NCI-H748 (cell line): ENCODE data around the gene AADAT.
"Not testable (repeated sequence)": the region's sequence is repeated elsewhere in the genome, so short reads cannot be mapped to it uniquely, and the experiment has no call there.

Source experiments
- DNase-seq: peaks from one replicate; lab custom pipeline; 2025; ENCODE audit not compliant: unreplicated experiment; lab: John Stamatoyannopoulos, UW

AADAT gene

DNA sequence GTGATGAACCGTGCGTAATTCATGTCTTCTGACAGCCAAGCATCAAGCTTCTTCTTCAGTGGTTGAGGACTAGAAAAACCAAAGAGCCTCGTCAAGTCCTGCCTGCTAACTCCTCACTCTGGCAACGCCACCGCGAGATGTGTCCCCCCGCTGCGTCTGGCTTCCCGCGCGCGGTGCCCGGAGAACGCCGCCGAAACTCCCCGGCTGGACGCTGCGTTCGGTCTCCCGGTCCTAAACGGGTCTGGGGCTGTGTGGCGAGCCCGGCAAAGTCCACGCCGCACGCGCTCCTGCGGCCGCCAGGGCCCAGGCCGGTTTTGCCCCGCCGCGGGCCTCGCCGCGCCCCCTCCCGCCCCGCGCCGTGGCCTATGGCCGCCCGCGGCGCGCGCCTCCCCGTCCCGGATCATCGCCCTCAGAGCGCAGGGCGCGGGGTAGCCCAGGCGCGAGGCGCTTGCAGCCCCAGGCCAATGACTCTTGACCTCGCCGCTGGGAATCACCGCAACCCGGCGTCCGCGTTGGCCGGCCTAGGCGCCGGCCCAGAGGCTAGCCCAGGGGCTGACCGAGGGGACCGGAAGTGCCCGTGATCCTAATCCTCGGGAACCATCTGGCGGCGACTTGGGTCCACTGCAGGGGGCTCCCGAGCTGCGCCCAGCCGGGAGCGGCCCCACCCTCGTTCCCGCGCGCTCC, at the start of gene AADAT:
Gene AADAT, minus strand, starts transcription at position 289 of the 684 bp plus-strand sequence. Its CDS starts 266 bp downstream, at position 23.
- DNase-seq, result peak; percentile 86

DNA sequence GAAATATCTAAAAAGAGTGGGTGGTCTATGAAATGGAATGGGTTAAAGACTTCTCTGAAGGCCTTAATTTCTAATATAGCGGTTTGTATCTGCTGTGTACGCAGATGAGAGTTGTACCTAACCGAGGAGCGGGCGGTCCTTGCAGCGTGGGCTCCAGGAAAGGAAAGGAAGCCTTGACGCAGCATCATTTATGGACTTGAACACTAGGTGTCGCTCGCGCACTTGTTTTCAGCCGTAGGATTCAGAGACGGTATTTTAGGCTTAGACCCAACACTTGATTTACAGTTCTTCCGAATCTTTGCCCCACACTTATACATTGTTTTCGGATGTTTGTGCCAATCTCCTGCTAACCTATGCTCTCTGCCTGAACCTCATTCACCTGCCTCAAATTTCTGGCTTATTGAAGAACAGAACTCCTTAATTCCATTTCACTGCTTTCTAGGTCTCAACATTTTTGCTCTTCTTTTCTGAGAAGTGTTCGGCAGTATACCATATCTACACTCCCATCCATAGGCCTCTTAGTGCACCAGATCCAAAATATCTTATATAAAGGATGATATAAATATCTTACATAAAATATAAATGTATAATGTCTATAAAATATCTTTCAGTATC, 48.9 kb upstream of the AADAT start:
- peak; percentile 69 for DNase-seq

DNA sequence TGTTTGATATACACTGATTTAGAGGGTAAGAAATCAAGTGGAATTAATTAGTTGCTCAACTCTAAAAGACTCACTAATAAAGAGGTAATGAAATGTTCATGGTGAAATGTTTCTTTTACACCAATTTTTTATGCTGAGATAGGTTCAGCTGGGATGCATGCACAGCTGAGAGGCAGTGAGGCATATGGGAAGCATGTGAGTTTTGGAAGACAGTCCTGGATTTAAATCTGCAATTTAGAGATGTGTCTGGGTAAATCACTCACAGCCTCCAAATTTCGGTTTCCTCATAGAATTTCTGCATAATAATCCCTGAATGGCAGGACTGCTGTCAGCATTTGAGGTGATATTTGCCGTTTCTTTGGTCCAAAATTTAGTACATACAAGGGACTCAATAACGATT, 48.2 kb upstream of the AADAT start:
- DNase-seq, result no peak

DNA sequence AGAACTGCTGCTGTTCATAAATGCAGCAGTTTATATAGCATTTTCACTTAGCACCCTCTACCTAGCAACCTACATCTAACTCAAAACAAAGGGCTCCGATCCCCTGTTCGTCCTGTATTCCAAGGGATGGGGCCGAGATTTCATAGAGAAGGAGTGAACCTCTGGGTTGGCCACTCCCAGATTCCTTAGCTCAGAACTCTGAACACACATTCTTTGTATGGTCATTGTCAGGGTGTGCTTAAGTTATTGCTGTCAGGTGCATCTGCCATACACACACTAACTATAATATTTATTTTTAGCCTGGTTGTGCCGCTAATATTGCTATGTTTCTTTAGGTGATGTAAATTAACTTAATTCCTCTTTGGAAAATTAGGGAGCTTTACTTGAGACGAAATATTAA, 47.7 kb upstream of the AADAT start:
- DNase-seq, result no peak

DNA sequence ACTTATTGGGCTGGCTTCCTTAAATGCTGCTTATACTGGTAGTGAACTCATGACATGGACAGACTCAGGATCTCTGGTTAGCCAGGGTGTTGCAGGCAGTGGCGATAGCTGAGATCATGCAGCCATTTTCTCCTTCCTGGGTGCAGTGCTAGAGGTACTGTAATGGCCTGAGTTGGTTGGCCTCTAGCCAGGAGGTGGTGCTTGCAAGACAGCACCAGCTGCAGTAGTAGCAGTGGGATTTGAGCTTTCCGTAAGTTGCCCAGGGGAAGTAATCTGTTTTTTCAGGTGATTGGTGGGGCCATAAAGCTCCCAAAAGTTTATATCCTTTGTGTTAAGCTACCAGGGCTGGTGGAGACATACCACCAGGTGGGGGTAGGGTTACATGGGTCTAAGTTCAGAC, 45.1 kb upstream of the AADAT start:
- no peak for DNase-seq

DNA sequence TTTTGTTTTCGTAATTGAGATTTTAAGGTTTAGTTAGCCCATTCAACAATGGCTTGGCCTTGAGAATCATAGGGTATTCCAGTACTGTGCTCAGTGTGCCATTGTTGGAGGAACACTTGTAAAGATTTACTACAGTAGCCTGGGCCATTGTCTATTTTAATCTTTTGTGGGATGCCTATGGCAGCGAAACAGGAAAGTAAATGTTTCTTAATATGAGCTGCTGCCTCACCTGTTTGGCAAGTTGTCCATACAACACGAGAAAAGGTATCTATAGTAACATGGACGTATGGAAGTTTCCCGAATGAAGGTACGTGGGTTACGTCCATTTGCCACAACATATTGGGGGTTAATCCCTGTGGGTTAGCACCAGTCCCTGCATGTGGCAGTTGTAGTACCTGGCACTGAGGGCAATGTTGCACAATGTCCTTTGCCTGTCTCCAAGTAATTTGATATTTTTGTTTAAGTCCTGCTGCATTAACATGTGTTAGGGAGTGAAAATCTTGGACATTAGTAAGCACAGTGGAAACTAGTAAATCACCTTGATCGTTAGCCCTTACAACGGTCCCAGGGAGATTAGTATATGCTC, 38.6 kb upstream of the AADAT start:
- DNase-seq, result no peak

DNA sequence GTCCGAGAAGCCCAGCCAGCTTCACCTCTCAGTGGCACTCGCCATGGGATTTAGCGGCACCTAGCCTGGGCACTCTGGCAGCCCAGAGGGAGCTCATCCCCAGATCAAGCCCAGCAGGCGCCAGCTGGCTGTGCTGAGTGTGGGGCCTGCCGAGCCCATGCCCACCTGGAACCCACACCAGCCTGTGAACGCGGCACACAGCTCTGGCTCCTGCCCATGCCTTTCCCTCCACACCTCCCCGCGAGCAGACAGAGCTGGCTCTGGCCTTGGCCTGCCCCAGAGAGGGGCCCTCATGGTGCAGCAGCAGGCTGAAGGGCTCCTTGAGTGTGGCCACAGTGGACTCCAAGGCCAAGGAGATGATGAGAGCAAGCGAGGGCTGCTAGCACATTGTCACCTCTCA, 38.0 kb upstream of the AADAT start:
- DNase-seq, result no peak

DNA sequence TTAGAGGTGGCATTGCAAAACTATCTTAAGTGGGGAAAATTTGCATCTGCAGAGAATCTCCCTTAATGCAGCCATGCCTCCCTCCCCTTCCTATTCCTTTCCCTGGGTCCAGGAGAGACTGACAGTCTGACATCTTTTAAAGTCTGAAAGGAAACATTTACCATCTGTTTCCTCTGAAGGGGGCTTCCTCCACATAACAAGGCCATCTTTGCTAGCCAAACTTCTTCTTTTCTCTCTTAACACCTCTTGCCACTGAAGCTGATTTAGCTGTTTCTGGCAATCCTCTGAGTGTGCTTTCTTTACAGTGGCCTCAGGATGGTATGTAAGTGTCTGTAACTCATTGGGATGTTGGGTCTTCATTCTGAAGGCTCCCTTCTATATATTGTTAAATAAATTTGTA, 34.6 kb upstream of the AADAT start:
- no peak for DNase-seq

DNA sequence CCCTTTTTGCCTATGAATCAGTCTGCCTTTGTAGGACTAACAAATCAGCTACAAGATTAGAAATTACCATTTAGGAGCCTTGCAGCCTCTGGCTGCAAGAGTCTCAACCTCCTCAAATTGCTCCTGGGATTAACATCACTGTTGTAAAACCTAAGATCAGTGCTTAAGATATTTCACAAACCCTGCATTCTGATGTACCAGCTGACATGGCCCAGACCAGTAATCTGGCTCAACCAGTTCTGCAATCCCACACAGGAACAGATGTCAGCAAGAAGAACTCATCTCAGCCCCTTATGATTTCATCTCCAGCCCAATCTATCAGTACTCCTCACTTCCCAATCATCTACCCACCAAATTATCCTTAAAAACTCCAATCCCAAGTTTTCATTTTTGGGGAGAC, 32.5 kb upstream of the AADAT start:
- no peak for DNase-seq

DNA sequence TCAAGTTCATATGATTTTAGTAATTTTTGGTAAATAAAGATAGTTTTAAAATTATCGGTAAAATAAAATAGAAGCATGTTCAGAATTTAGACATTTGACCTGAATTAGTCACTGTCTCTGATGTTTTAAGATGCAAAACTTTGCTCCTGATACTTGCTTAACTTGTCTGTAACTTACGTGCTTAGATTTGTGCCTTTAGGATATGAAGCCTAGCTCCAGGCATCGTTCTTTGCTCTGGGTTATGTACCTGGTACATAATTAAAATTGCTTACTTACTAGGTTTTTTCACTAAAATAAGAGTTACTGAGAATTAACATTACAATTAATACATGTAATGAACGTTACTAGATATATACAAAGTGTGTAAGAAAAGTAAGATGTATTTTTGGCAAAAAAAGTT, 24.9 kb upstream of the AADAT start:
- DNase-seq, result no peak

DNA sequence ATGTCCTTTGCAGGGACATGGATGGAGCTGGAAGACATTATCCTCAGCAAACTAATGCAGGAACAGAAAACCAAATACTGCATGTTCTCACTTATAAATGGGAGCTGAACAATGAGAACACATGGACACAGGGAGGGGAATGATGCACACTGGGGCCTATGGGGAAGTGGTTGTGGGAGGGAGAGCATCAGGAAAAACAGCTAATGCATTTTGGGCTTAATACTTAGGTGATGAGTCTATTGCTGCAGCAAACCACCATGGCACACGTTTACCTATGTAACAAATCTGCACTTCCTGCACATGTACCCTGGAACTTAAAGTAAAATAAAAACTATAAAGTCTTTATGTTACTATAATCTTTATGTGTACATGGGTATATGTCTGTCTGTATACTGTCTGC, 24.4 kb upstream of the AADAT start:
- DNase-seq, result not testable (repeated sequence)

DNA sequence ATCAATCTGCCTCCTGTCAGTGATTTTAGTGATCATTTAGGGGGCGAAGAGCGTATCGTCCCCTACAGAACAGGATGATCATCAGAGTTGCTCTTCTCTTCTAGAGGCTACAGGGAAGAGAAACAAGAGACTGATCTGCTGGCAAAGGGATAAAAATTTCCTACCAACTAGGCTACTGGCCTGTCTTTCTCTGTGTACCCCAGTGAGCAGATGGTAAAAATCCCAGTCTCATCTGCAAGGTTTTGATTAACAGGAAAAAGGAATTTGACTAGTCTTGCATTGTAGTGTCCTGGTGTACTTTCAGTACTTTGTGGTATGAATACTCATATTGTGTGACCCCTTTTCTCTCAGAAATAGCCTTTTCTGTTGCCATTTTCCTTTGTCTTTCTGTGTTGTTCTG, 21.8 kb upstream of the AADAT start:
- DNase-seq, result no peak

DNA sequence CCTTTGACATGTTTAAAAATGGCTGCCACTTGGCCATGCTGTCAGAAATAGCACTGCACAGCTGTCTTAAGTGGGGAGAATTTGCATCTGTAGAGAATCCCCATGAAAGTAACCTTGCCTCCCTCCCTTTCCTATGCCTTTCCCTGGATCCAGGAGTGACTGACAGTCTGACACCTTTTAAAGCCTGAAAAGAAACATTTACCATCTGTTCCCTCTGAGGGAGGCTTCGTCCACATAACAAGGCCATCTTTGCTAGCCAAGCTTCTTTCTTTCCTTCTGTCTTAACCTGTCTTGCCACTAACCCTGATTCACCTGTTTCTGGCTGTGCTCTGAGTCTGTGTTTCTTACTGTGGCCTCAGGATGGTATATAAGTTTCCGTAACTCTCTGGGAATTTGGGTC, 21.3 kb upstream of the AADAT start:
- DNase-seq, result no peak

DNA sequence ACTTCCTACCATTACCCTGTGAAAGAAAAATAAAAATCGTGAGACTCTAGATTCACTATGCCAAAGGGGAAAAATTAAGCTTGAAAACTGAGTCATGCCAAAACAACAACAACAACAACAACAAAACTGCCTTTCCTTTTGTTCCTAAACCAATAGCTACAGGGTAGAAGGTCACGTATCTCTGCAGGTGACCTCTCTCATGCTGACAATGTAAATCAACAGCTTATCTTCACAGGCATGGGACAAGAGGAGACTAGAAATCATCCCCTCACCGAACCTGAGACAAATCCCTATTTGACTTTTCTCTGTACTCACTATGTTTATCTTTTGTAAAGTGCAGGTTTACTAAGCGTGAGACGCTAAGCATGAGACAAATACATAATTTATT, 20.5 kb upstream of the AADAT start:
- DNase-seq, result no peak

DNA sequence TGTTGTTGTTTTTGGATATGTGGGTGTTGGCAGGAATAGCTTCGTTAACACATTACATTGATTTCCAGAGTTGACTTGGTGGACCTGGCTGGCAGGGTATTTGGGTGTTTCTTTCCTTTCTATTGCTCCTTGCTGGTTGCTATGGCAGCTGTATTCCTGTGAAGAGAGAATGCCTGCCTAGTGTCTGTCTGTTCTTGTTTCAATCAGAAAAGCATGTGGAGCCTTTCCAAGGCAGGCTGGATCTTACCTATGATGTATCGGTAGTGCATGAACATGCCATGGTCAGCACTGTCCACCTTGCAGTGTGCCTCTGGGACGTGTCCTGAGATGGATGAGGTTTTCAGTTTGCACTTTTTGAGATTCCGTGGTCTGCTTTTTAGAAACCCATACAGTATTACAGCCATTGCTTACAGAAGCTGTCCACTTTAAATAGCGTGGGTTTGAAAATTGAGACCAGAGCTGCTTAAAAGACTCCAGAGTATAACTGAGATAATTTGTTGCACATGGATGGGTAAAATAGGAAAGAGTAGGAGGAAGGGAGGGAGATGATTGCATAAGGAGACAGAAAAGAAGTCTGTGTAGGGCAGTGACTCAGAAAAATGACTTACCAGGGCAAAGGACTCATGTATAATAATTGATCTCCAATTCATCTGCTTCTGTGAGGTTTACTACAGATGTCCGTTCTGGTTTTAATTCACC, 20.0 kb upstream of the AADAT start:
- DNase-seq, result peak; percentile 1

DNA sequence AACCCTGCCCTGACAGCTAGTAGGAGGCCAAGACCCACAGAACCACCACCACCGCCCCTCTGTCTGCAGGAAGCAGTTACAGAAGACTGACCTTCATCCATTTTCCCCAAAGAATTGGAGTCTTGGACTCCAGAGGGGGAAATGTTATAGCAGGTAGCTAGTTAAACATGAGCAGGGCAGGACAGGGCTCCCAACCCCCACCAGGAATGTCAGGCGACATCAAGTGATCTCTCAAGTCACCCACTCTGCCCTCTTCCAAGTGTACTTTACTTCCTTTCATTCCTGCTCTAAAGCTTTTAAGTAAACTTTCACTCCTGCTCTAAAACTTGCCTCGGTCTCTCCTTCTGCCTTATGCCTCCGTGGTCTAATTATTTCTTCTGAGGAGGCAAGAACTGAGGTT, 17.1 kb upstream of the AADAT start:
- DNase-seq, result no peak

DNA sequence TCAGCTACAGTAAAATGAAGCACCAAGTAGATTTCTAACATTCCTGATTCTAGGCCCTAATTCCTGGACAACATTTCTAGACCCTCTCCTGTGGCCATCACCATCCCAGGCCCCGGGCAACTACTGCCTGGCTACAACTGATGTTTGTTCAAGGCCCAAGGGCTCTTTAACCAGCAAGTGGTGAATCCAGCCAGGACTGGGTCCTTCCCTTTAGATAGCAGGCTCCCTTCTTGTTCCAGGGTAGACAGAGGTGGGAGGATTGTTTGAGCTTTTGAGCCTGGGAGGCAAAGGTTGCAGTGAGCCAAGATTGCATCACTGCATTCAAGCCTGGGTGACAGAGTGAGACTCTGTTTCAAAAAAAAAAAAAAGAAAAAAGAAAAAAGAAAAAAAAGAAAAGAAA, 12.7 kb upstream of the AADAT start:
- no peak for DNase-seq

DNA sequence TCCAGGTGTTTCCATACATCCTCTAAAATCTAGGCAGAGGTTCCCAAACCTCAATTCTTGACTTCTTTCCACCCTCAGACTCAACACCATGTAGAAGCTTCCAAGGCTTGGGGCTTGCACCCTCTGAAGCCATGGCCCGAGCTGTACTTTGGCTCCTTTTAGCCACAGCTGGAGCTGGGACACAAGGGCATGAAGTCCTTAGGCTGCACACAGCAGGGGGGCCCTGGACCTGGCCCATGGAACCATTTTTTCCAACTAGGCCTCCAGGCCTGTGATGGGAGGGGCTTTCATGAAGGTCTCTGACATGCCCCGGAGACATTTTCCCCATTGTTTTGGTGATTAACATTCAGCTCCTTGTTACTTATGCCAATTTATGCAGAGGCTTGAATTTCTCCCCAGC, 8.4 kb upstream of the AADAT start:
- not testable (repeated sequence) for DNase-seq

DNA sequence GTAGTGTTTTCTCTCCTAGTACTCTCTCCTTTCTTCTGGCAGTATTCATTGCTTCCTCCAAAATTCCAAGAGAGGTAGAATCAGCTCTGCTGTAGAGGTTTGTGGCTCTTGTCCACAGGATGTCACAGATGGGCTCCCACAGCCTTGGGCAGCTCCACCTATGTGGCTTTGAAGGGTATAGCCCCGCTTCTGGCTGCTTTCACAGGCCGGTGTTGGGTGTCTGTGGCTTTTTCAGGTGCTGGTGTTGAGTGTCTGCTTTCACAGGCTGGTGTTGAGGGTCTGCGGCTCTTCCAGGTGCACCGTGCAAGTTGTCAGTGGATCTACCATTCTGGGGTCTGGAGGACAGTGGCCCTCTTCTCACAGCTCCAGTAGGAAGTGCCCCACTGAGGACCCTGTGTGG, 7.9 kb upstream of the AADAT start:
- DNase-seq, result no peak

DNA sequence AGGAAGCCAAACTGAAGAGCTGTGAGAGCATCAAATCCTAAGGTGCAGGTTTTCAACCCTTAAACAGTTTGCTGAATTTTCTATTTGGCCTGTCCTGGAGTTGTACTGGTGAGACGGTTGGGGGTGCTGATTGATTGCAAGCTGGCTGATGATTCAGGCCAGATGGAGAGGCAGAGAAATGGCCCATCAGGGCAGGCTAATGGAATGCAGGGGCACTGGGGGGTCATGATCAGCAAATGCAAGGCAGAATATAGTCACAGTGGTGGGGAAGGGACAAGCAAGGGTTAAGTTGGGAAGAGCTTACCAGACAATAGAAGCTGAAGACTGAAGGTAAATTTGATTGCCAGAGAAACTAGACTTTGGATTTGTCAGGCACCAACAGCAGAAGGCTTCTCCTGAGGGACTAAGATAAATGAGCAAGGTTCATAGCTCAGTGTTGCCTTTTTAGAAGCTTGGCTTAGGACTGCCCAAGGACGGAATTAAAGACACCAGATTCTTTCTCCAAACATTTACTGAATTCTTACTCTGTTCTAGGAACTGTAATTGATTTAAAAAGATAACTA, 4.3 kb upstream of the AADAT start:
- DNase-seq, result no peak

DNA sequence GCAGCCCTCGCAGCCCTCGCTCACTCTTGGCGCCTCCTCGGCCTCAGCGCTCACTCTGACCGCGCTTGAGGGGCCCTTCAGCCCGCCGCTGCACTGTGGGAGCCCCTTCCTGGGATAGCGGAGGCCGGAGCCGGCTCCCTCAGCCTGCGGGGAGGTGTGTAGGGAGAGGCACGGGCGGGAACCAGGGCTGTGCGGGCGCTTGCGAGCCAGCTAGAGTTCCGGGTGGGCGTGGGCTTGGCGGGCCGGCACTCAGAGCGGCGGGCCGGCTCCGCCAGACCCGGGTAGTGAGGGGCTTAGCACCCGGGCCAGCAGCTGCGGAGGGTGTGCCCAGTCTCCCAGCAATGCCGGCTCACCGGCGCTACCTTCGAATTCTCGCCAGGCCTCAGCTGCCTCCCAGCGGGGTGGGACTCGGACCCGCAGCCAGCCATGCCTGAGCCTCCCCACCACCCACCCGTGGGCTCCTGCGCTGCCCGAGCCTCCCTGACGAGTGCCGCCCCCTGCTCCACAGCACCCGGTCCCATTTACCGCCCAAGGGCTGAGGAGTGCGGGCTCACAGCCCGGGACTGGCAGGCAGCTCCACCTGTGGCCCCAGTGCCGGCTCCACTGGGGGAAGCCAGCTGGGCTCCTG, 1.4 kb upstream of the AADAT start:
- no peak for DNase-seq
